Measurements from ENCODE around the gene TMEM101.

DNA sequence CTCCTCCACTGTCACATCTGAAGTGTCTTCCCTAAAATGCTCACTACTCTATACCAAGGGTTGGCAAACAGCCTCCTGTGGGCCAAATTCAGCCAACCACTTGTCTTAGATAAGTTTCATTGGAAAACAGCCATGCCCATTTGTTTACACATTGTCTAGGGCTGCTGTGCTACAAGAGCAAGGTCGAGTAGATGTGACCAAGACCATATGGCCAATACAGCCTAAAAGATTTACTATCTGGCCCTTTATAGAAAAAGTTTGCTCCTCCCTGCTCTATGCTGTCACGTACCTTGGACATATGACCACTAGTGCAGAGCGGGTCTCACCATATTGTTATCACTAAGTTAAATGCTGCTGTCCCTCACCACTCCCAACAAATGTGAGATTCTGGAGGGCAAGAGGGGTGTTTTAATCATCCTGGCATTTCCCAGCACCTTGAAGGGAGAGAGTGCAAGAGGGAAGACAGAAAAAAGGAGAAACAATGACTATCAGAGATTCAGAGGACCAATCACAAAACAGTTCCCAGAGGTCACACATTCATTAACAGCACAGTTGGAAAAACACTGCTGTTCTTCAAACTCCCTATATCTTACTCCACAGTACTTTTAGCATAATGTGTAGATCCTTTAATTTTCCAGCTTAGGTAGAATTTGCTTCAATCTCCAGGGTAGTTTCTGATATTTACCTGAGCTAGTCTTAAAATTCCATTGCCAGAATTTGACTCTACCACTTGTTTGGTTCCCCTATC lies 38.5 kb upstream of the TMEM101 start:
- TF ChIP-seq ZNF589 (CRISPR knock-in tag; conservative IDR thresholded peaks at IDR 0.05) (no peak), CREB1 (IDR thresholded peaks at IDR 0.05) (no peak), CREB1 (CRISPR knock-in tag; IDR thresholded peaks at IDR 0.05) (no peak), REPIN1 (CRISPR knock-in tag; IDR thresholded peaks at IDR 0.05; ENCODE audit: borderline replicate concordance, low read depth) (no peak)
- TF ChIP-seq, protein P1, sequence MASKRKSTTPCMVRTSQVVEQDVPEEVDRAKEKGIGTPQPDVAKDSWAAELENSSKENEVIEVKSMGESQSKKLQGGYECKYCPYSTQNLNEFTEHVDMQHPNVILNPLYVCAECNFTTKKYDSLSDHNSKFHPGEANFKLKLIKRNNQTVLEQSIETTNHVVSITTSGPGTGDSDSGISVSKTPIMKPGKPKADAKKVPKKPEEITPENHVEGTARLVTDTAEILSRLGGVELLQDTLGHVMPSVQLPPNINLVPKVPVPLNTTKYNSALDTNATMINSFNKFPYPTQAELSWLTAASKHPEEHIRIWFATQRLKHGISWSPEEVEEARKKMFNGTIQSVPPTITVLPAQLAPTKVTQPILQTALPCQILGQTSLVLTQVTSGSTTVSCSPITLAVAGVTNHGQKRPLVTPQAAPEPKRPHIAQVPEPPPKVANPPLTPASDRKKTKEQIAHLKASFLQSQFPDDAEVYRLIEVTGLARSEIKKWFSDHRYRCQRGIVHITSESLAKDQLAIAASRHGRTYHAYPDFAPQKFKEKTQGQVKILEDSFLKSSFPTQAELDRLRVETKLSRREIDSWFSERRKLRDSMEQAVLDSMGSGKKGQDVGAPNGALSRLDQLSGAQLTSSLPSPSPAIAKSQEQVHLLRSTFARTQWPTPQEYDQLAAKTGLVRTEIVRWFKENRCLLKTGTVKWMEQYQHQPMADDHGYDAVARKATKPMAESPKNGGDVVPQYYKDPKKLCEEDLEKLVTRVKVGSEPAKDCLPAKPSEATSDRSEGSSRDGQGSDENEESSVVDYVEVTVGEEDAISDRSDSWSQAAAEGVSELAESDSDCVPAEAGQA (IDR thresholded peaks at IDR 0.05; ENCODE audit: low read depth), result no peak
- TF ChIP-seq, protein P1 (CRISPR knock-in tag; IDR thresholded peaks at IDR 0.05; ENCODE audit: borderline replicate concordance), result no peak

Measured in HepG2 (cell line).